Measurements from ENCODE around the gene PEA15. TPM values are rescaled to one million over a fixed set of nuclear protein-coding genes. Genes with fewer than 3 reads are reported as not detected.

PEA15 gene
- total and polyA plus RNA-seq, 2 of the 8 experiments (the other 6 are each of a cell fraction or from before 2014, with no cell fraction given): 71.3 to 75.1 TPM

DNA sequence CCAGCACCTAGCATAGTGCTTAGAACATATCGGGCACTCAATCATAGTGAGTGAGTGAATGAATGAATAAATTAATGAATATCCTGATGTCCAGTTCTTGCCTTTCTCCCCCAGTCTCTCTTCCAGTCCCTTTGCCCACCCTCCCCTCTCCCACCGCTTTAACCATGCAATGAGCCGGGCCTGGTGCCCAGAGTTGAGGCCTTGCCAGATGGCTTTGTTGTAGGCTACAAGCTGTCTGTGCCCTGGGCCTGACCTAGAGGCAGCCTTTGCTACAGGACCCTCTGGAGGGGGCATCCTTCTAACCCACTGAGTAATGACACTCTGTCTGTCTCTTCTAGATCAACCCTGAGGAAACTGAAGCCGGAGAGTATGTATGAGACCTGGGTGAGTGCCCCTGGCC lies 8.0 kb upstream of the PEA15 start:
- Histone ChIP-seq H3K18ac (ENCODE audit: extremely low read depth, low read length) (no peak overlapping the region), H2BK15ac (ENCODE audit: low read length) (no peak overlapping the region), H2BK12ac (ENCODE audit: low read depth, low read length) (no peak overlapping the region), H3K4me1 (replicated peaks in 1 of 4; ENCODE audit: control insufficient read depth in 3 of 4, insufficient read depth in 4 of 4, low read length in 3 of 4) (peaks cover 0 to 16% (median 6%) of the 10 kb centered on the region in 4 experiments; a peak in 6 of 7 replicates), H2BK20ac (ENCODE audit: low read length) (no peak overlapping the region), H3K4ac (replicated peaks; ENCODE audit: insufficient read length, low read depth, low read length) (no peak overlapping the region), H3K14ac (ENCODE audit: insufficient read length) (no peak overlapping the region), H3K23ac (ENCODE audit: insufficient read length) (no peak overlapping the region), H3K23me2 (ENCODE audit: low read depth, low read length) (peaks cover 10% of the 10 kb centered on the region), H3K4me3 (ENCODE audit: extremely low read depth in 1 of 4, insufficient read depth in 2 of 4, low read depth in 3 of 4, low read length in 4 of 4) (no peak overlapping the region), H4K20me1 (replicated peaks in 1 of 2; ENCODE audit: control insufficient read depth in 1 of 2, insufficient read depth in 2 of 2, low read length in 2 of 2) (peaks cover 0 to 9% of the 10 kb centered on the region in 2 experiments), H2AFZ (ENCODE audit: low read length) (no peak overlapping the region), H2BK5ac (ENCODE audit: low read depth, low read length) (no peak overlapping the region), H4K5ac (ENCODE audit: insufficient read length, low read depth, low read length) (no peak overlapping the region), H3K27ac (ENCODE audit: low read depth, low read length) (no peak overlapping the region), H4K91ac (replicated peaks; ENCODE audit: insufficient read length, low read length) (no peak overlapping the region), H3K9me3 (ENCODE audit: insufficient read depth in 2 of 2, low read depth in 1 of 2, low read length in 1 of 2) (no peaks in the 10 kb centered on the region), H3K4me2 (ENCODE audit: insufficient read depth in 1 of 2, low read depth in 2 of 2, low read length in 2 of 2) (no peak overlapping the region), H3K56ac (replicated peaks; ENCODE audit: insufficient read length, low read depth, low read length) (no peak overlapping the region), H3K79me2 (ENCODE audit: control insufficient read depth in 1 of 2, insufficient read depth in 2 of 2, low read length in 2 of 2) (no peaks in the 10 kb centered on the region), H3K79me1 (ENCODE audit: low read depth, low read length) (peaks cover 4% of the 10 kb centered on the region; the same call in 1 of the 2 replicates), H3K36me3 (ENCODE audit: control insufficient read depth in 2 of 4, insufficient read depth in 4 of 4, low read length in 3 of 4) (no peaks in the 10 kb centered on the region; a peak in 1 of 8 replicates), H2BK120ac (replicated peaks; ENCODE audit: low read depth, low read length) (no peak overlapping the region), H4K8ac (ENCODE audit: extremely low read depth, insufficient read depth, low read length) (no peak overlapping the region), H3K27me3 (replicated peaks in 1 of 4; ENCODE audit: control insufficient read depth in 3 of 4, extremely low read depth in 1 of 4, insufficient read depth in 3 of 4, low read length in 3 of 4) (no peaks in the 10 kb centered on the region; a peak in 1 of 7 replicates), H3K9ac (replicated peaks in 1 of 4; ENCODE audit: extremely low read depth in 1 of 4, low read depth in 3 of 4, low read length in 3 of 4) (no peak overlapping the region), H2AK5ac (ENCODE audit: low read depth, low read length) (no peak overlapping the region; the same call in 1 of the 2 replicates)
- no peak for DNase-seq (ENCODE audit: low read depth in 1 of 2, low spot score in 2 of 2)
- POLR2A ChIA-PET (ENCODE audit: partially characterized antibody): interaction anchor here (0.8 to 1.8 kb wide), 4 partner anchors 9 to 28 kb away, joined by 3 to 7 read pairs (median 6); no protein-coding TSS in a partner anchor
- FAIRE-seq: no peak
- WGBS, 2 experiments (ENCODE audit: extremely low coverage in 1 of 2, insufficient coverage in 1 of 2, insufficient read length in 1 of 2, insufficient replicate concordance in 2 of 2, low coverage in 1 of 2, low lambda C conversion rate in 2 of 2, missing lambda C conversion rate in 1 of 2): 92% methylated on average over 4 of the region's 4 CpGs; no CpG with 5 or more reads in 1 of the 2 experiments
- CTCF ChIA-PET (ENCODE audit: partially characterized antibody): interaction anchor here (0.7 to 20.4 kb wide), 6 partner anchors 8 to 151 kb away, joined by 3 to 257 read pairs (median 15); partner anchors contain the start of gene CASQ1
- TF ChIP-seq RAD21 (IDR thresholded peaks at IDR 0.05 in 1 of 2, conservative IDR thresholded peaks at IDR 0.05 in 1 of 2; ENCODE audit: low read depth in 2 of 2, low read length in 2 of 2) (no peak), RXRA (IDR thresholded peaks at IDR 0.05; ENCODE audit: insufficient read depth, low read depth, low read length) (no peak), BACH1 (IDR thresholded peaks at IDR 0.05; ENCODE audit: low read length) (no peak), TBP (IDR thresholded peaks at IDR 0.05; ENCODE audit: low read depth, low read length) (no peak), SIN3A (conservative IDR thresholded peaks at IDR 0.05 in 1 of 2, IDR thresholded peaks at IDR 0.05 in 1 of 2; ENCODE audit: low read depth in 1 of 2, low read length in 2 of 2) (no peak), HDAC2 (IDR thresholded peaks at IDR 0.05; ENCODE audit: borderline replicate concordance in 1 of 2, low read depth in 2 of 2, low read length in 2 of 2) (no peak), CHD1 (IDR thresholded peaks at IDR 0.05; ENCODE audit: low read depth, low read length) (no peak), SP1 (IDR thresholded peaks at IDR 0.05; ENCODE audit: low read depth, low read length) (no peak), EP300 (IDR thresholded peaks at IDR 0.05; ENCODE audit: borderline replicate concordance in 1 of 2, low read depth in 2 of 2, low read length in 2 of 2) (no peak)
- TF ChIP-seq, protein P1, sequence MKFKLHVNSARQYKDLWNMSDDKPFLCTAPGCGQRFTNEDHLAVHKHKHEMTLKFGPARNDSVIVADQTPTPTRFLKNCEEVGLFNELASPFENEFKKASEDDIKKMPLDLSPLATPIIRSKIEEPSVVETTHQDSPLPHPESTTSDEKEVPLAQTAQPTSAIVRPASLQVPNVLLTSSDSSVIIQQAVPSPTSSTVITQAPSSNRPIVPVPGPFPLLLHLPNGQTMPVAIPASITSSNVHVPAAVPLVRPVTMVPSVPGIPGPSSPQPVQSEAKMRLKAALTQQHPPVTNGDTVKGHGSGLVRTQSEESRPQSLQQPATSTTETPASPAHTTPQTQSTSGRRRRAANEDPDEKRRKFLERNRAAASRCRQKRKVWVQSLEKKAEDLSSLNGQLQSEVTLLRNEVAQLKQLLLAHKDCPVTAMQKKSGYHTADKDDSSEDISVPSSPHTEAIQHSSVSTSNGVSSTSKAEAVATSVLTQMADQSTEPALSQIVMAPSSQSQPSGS (IDR thresholded peaks at IDR 0.05; ENCODE audit: low read length): no peak
